ENCODE data around the gene PPP1R12B.
A peak's percentile ranks its signal among the peaks of the same experiment; 100 is the strongest.
"Not testable (repeated sequence)": the region's sequence is repeated elsewhere in the genome, so short reads cannot be mapped to it uniquely, and the experiment has no call there.

PPP1R12B gene

GRCh38 chr1:202575918-202576653 lies 227.6 kb downstream of the PPP1R12B start:
- no peak for DNase-seq (ENCODE audit: low spot score)
- FAIRE-seq, result no peak

DNA sequence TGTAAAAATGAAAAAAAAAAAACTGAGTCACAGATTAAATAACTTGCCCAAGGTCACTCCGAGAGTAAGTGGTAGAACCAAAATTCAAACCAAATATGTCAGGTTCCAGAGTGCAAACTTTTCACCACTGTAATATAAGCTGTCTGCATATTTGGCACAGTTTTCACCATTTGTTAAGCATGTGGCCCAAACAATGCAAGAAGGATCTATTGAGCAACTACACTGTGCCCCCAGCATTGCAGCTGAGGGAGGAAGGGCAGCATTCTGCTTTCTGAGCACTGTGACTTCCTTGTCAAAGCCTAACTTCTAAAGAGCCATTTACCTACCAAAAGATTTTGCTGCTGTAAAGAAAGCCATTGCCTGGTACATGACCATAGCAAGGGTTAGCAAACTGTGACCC lies 228.3 kb downstream of the PPP1R12B start:
- FAIRE-seq (no peak), DNase-seq (ENCODE audit: low spot score) (no peak)

DNA sequence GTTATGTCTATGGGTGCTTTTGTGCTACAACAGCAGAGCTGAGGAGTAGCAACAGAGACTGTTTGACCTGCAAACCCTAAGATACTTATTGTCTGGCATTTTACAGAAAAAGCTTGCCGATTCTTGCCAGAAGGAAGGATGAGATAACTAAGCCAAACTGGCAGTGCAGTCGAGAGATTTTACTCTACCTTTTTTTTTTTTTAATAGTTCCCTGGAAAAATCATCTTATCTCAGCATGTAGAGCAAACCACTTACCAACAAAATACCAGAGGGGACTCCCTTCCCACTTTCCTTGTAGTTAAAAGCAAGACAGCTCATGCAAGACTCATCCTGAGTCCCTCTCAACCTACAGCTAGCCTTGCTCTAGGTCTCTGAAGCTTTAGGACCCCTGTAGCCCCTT lies 228.9 kb downstream of the PPP1R12B start:
- FAIRE-seq, result no peak

GRCh38 chr1:202578001-202578504 lies 229.6 kb downstream of the PPP1R12B start:
- DNase-seq (ENCODE audit: low spot score) (no peak), FAIRE-seq (no peak)

More for the DNA sequence above, 228.9 kb downstream of the PPP1R12B start:
- no peak for DNase-seq (ENCODE audit: low spot score)

- no peak for DNase-seq (ENCODE audit: low spot score)
- no peak for FAIRE-seq
These were observed 230.1 kb downstream of the PPP1R12B start for GRCh38 chr1:202578565-202578964.

GRCh38 chr1:202579806-202580205 lies 231.3 kb downstream of the PPP1R12B start:
- DNase-seq (ENCODE audit: low spot score), result no peak
- no peak for FAIRE-seq

GRCh38 chr1:202580619-202581018 lies 232.1 kb downstream of the PPP1R12B start:
- no peak for FAIRE-seq
- DNase-seq (ENCODE audit: low spot score), result no peak

DNA sequence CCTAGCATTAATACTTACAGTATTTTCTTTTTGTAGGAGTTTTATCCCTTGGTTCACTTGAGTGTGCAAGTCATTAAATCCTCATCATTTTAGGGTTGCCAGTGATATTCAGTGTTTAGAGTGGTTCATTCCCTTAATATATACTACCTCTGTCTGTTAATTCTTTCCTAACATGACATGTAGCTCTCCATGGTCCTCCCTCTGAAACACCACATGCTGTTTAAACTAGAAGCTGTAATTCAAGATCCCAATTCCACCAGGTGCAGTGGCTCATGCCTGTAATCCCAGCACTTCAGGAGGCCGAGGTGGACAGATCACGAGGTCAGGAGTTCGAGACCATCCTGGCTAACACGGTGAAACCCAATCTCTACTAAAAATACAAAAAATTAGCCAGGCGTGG lies 233.9 kb downstream of the PPP1R12B start:
- not testable (repeated sequence) for FAIRE-seq; DNase-seq (ENCODE audit: low spot score)

- DNase-seq (ENCODE audit: low spot score), result no peak
- no peak for FAIRE-seq
These were observed 236.4 kb downstream of the PPP1R12B start for GRCh38 chr1:202584707-202585589.

GRCh38 chr1:202585590-202585933 lies 237.1 kb downstream of the PPP1R12B start:
- FAIRE-seq (no peak), DNase-seq (ENCODE audit: low spot score) (no peak)

GRCh38 chr1:202586018-202586821 lies 237.7 kb downstream of the PPP1R12B start:
- FAIRE-seq (no peak), DNase-seq (ENCODE audit: low spot score) (peak; percentile 40)

DNA sequence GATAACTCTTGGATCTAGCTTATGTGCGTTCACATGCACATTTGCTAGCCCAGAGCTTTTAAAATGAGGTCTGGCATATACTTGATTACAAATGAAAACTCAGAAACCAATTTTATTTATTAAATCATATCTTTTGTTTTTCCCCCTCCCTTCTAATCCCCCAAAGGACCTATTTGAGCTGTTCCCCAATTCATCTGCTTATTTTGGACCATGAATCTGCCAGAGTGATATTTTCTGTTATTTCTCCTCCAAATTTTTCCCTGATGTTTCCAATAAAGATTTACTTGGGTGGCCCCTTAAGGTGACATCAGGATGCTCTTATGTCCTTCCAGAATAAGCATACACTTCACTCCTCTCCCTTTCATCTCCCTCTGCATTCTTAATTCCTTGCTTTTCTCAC lies 238.4 kb downstream of the PPP1R12B start:
- DNase-seq (ENCODE audit: low spot score) (no peak), FAIRE-seq (no peak)

DNA sequence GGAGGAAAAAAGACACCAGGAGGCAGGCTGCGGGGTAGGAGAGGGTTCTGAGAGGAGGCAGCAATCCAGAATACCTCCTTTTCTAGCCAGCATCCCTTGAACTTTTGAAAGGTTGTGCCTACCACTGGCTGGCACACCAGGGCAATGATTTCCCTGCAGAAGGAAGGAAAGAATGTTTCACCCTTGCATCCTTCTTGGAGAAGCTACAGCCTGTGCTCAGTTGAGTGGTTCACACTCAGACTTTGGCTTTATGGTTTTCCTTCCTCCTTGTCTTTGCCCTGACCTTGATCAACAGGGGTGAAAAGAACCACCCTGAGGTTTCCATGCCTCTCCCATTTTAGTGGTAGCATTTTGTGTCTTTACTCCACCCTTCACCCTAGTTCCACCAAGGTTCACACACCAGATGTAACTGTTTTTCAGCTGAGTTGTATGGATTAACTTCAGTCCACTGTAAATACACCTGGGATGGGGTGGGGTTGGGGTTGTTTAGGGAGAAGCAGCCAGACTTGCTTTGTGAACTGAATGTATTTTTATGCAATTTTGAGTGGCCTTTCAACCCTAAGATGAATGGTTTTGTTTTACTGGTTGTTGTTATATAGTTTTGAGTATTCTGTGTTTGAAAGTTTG lies 239.5 kb downstream of the PPP1R12B start:
- no peak for DNase-seq (ENCODE audit: low spot score)

GRCh38 chr1:202588503-202589189 lies 240.1 kb downstream of the PPP1R12B start:
- FAIRE-seq, result no peak
- DNase-seq (ENCODE audit: low spot score), result no peak

More for the DNA sequence above, 239.5 kb downstream of the PPP1R12B start:
- FAIRE-seq, result no peak

DNA sequence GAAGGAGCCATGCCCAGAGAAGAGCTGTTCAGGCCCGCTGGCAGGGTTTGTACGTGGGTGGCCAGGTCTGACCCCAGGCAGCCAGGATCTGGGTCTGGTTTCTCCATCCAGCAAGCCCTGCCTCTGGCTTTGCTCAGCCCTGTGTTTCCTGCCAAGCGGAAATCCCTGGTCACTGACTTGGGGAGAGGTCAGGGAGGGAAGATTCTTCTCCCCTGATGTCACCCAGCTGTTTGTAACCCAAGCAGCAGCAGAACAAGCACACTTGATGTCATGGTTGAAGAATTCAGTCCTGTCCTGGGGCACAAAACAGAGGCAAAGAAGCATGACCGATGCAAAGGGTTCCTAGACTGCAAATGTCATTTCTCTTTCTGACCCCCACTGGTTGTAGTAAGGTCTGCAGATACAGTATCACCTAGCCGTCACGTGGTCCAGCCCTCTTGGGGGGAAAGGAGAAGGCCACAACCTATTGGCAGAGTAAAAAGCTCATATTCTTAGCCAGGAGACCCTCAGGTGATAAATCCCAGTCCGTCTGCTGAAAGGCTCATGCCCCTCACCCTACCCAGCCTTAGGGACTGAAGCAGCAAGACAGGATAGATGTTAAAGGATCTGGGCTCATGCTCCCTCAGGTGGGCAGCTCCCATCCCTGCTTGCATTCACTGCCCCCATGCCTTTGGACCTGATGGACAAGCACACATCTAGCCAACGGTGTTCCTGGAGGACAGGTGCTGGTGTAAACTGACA lies 240.9 kb downstream of the PPP1R12B start:
- FAIRE-seq (peak; percentile 96), DNase-seq (ENCODE audit: low spot score) (peak; percentile 99)

GRCh38 chr1:202590126-202590525 lies 241.6 kb downstream of the PPP1R12B start:
- DNase-seq (ENCODE audit: low spot score) (no peak), FAIRE-seq (no peak)

DNA sequence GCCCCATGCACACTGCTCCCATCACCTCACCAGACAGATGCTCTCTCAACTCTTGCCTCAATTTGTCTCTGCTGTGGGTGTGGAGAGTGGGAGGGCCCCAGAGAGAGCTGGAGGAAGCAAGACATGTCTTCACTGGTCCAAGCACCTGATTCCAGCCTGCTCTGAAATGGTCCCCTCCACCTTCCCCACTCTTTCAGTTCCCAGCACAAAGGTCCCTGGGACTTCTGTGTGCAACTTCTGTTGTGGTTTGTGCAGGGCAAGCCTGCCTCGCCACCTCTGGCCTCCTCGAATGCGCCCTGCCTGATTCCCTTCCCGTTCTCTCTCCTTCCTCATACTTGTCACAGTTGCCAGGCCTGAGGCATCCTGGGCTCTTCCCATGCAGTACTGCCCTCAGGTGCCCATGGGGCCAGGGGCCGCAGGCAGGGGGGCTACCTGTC lies 242.5 kb downstream of the PPP1R12B start:
- DNase-seq (ENCODE audit: low spot score) (no peak), FAIRE-seq (no peak)

- DNase-seq (ENCODE audit: low spot score), result no peak
- FAIRE-seq, result no peak
These were observed 243.0 kb downstream of the PPP1R12B start for GRCh38 chr1:202591515-202591914.

GRCh38 chr1:202592146-202592545 lies 243.6 kb downstream of the PPP1R12B start:
- DNase-seq (ENCODE audit: low spot score), result no peak
- FAIRE-seq, result no peak

DNA sequence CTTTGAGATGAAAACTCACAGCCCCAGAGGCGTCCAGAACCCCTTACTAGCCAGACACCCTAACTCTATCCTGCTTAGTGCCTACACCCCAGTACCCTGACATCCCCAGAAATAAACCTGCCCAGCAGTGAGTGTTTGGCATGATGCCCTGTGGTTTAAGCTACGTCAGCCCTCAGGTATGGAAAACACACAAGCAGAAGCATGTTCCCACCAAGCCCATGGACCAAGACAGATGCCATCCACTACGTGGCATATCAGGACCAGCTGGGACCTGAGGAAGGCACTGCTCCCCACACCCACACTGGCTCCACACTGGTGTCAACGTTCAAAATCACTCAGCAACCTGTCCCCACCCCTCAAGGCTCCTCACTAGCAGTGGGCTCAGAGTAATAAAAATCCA lies 245.3 kb downstream of the PPP1R12B start:
- FAIRE-seq (no peak), DNase-seq (ENCODE audit: low spot score) (peak; percentile 27)

Data from RCC 7860 (cell line).